Daoy (cell line): ENCODE data around the gene SGF29. TPM values are rescaled to one million over a fixed set of nuclear protein-coding genes. Genes with fewer than 3 reads are reported as not detected.
"Not testable (repeated sequence)": the region's sequence is repeated elsewhere in the genome, so short reads cannot be mapped to it uniquely, and the experiment has no call there.

ENCODE experiments used
- DNase-seq: peaks from one replicate; pipeline ENCODE4 v3.0.0-alpha.2; 2015; ENCODE audit warnings: low read depth
- total RNA-seq: library from RNA; depleted of rRNA; stranded (reverse); fragments of >200 nt; shearing (Covaris generic); gene quantifications from 2 replicates; pipeline ENCODE4 v1.2.3, GENCODE V29; 2014; rRNA removed

Gene SGF29
- total RNA-seq: 24.3 and 27.8 TPM in 2 replicates

DNA sequence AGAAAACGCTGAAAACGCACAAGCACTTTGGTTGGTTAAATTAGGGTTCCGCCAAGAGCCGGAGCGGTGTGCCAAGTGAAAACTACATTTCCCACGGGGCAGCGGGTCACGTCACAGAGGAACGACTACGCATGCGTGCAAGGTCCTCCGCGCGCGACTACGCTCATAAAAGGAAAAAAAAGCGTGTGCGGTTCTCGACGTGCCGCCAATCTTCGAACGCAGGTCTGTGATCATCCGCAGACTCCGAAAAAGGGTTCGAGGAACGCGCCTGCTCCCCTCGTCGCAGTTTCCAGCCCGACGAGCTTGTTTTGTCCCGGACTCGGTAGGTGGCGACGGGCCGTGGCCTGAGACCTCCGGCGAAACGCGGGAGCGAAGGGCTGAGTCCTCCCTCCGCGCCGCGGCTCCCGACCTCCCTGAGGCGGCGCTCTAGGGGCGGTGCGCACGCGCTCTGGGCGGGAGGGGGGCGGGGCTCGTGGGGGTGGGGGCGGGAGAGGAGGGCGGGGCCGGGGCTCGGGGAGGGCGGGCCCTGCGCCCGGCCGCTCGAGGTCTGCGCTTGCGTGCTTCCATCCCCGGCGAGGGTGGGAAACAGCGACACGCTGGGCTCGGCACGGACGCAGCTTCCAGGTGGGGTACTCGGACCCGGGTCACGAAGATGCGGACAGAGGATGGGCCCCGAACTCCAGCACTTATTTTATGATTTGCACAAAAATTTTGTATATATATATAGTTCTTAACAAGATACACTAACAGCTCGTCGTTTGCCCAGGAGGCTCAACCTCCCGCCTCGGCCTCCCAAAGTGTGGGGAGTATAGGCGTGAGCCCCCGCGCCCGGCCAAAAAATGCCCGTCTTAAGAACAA is at the start of gene SGF29:
Gene SGF29, plus strand, starts transcription at position 145 of the 858 bp plus-strand sequence. CDS start 27,150 bp downstream, outside the sequence.
- peak; percentile 89 for DNase-seq

DNA sequence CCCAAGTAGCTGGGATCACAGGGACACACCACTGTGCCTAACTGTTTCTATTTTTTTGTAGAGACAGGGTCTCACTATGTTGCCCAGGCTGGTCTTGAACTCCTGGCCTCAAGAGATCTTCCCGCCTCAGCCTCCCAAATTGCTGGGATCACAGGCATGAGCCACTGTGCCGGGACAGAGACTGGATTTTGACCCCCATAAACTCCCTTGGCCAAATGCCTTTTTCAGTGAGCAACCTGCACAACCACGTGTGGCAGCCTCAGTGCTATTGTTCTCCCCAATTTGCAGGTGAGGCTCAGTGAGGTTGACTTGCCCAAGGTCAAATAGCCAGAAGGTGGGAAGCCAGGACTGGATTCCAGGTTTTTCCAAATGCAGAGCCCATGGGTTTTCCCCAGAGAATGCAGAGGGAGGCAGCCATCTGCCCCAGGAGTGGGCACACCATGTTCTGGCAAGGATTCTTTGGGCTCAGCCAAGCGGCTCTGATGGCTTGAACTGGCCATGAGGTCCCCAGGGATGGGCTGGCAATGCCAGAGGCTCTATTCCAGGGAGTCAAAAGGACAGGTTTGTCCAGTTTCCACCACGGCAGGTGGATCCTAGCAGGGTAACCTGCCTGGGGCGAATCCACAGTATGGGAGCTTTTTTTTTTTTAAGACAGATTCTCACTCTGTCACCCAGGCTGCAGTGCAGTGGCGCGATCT is 48.9 kb upstream of the SGF29 start:
- DNase-seq: no peak

DNA sequence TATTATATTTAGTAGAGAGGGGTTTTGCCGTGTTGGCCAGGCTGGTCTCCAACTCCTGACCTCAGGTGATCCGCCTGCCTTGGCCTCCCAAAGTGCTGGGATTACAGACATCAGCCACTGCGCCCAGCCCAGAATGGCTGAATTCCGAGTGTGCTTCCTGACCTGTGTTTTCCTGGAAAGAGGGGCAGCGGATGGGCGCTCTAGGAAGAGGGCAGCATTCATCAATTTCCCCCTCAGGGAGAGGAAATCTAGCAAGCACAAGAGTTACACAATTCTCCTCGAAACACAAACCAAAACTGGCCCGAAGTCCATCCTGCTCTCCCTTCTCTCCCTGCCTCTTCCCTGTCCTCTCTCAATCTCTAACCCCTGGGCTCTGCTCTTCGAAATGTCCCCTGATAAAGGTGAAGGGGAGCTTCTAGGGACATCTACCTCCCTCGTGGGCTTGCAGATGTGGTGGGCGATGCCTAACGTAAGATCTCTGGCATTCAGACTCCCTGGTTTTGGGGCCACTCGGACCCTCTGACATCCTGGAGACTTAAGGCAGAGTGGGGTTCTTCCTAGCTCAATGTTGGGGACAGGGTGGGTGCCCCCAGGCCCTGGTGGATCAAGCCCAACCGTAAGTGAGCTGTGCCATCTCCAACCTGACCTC is 48.1 kb upstream of the SGF29 start:
- no peak for DNase-seq

DNA sequence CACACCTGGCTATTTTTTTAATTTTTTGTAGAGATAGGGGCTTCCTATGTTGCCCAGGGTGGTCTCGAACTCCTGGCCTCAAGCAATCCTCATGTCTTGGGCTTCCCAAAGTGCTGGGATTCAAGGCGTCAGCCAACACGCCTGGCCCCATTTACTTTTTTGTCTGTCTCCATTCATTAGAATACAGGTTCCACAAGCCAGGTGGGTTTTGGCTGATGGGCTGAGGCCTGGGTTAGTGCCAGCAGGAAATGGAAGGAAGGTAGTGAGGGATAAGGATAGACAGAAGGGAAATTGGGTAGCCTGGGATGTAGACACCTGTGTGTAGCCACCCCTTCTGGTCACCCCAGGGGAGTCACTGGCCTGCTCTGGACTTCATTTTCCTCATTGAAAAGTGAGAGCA is 42.7 kb upstream of the SGF29 start:
- DNase-seq: no peak

DNA sequence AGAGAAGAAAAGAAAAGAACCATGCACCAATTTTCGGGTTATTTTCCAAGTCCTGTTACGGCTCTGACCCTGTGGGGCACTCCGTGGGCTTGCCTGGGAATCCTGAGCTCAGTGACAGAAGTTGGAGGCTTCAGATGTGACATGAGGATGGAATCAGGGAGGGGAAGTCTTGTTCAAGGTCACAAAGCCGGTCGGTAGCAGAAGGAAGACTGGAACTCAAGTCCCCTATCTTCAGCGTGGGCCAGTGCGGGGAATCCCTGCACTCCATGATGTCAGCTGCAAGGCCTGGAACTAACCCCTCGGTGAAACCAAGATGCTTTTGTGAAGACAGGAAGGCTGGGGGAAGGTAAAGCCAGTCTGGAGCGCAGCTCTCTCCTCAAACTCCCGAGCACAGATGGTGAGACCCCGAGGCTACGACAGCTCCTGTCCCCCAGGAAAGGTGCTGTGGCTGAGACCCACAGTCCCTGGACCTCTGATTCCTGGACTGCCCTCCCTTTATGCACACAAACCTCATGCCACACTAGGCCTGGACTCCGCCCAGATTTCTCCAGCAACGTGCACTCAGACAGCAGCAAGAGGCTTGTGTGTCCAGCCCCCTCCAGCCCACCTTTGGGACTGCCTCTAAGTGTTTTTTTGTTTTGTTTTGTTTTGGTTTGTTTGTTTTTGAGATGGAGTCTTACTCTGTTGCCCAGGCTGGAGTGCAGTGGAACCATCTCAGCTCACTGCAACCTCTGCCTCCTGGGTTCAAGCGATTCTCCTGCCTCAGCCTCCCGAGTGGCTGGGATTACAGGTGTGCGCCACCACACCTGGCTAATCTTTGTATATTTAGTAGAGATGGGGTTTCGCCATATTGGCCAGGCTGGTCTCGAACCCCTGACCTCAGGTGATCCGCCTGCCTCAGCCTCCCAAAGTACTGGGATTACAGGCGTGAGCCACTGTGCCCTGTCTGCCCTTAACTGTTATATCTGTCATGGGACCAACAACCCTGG is 41.6 kb upstream of the SGF29 start:
- no peak for DNase-seq

DNA sequence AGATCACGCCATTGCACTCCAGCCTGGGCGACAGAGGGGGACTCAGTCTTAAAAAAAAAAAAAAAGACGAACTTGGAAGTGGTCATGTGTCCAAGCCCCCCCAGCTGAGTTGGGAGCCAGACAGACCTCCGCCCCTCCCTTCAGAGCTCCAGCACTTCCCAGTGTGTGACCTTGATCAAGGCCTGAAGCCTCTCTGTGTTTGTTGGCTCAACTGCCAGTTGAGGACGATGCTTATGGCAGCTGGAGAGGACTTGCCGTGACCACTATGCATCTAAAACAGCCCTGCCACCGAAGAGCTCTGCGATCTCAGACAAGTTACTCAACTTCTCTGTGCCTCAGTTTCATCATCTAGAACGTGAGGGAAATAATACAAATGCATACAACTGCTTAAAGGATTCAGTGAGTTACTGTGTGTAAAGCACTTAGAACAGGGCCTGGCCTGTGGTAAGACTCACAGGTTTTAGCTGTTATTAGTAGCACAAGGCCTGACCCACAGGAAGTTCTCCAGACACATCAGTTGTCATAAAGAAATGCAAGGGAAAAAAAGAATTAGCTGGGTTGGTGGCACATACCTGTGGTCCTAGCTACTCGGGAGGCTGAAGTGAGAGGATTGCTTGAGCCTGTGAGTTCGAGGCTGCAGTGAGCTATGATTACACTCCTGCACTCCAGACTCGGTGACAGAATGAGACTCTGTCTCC is 40.1 kb upstream of the SGF29 start:
- DNase-seq: no peak

DNA sequence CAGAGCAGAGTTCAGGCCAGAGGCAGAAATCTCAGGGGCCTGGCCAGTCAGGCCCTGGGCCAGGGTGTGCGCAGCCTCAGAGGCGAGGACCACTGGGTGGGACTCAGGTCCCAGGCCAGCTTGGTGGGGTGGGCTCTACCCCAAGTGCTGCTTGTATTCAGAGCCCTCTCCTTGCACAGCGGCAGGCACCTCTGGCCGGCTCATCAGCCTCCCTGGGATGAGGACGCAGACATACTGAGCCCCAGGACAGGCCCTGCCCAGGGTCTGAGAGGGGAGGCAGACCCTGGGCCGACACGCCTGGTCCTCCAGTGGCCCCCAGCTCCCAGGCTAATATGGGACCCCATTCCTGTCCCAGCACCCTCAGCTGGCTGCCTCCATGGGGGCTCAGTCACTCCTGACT is 39.5 kb upstream of the SGF29 start:
- DNase-seq: no peak

DNA sequence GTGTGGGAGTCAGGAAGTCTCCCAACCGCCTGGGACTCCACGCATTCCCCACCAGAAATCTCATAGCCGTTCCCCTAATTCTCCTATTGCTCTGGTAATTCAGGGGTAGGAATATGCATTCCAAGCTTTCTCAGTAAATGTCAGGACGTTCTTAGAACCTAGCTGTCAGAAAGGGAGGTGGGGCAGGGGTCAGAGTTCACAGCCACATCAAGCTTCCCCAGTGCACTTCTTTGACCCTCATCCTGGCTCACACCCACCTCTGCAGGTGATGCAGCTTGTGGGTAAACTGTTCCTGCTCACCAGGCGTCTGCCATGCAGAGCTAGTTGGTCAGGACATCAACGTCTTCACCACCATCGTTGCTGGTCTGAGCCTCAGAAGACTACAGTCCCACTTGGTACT is 33.0 kb upstream of the SGF29 start:
- no peak for DNase-seq

DNA sequence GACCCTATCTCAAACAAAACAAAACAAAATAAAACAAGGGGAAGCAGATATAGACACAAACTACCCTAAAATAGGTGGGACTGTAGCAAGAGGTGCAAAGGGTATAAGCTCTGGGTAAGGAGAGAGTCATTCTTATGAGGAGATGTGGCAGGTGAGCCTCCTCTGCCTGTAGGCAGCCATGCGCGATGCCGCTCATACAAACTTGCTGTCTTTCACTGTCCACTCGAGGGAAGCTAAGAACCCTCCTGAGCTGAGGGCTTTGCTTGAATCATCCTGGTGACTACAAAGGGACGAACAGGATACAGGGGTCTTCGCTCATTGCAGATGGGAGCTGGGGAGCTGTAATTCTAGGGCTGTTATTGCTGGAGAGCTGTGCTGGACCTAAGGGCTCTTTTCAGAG is 32.3 kb upstream of the SGF29 start:
- DNase-seq: no peak

DNA sequence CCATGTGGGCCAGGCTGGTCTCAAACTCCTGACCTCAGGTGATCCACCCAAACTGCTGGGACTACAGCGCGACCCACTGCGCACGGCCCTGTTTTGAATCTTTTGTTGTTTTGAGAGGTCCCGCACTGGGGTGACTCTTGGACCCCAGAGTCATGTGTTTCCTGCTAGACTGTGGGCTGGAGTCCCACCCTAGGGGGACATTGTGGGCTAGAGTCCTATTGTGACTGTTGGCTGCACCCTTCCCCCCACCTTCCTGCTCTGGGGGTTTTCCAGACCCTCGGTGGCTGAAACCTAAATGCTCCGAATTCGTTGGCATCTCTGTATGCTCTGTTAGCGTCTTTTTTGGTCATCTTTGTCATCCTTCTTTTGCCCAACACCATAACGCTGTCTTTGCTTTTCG is 30.9 kb upstream of the SGF29 start:
- DNase-seq: no peak

DNA sequence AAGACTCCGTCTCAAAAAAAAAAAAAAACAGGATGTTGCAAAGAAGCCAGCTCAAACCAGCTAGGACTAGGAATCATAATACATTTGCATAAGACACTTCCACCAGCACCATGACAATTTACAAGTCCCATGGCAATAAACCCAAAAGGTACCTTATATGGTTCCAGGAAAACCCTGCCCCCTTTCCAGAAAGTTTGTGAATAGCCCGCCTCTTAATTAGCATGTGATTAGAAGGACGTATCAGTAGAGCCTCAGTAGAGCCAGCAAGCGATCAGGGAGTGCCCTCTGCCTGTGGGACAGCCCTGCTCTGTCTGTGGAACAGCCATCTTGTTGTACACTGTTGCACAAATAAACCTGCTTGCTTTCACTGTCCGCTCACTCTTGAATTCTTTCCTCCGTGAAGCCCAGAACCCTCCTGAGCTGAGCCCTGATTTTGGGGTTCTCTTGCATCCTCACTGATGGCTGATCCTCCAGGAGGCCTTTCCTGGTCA is 29.0 kb upstream of the SGF29 start:
- no peak for DNase-seq

DNA sequence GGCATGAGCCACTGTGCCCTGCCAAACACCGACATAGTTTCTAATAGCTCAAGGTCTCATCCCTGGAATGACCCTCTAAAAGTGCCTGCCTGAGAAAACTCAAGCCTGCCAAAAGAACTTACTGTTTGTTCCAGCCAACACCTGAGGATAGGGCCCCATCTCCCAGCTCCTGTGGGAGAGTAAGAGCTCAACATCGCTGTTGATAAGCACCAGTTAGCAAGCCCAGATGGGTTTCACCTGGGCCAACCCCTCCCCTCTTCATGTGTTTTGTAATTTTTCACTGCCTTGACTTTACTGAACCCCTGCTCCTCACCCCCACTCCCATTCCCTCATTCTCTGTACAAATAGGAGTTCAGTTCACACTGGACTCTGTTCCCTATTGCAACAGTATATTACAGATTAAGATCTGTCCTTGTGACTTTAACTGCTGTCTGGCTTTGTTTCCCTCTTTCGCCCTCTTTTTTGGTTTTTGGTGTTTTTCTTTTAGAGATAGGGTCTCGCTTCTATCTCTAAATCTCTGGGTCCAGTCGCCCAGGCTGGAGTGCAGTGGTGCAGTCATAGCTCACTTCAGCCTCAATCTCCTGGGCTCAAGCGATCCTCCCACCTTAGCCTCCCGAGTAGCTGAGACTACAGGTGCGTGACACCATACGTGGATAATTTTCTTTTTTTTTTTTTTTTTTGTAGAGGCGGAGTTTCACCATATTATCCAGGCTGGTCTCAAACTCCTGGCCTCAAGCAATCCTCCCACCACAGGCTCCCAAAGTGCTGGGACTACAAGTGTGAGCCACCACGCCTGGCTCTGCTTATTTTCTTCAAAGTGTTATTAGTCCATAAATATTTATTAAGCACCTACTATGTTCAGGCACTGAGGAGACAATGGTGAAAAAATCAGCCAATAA is 27.3 kb upstream of the SGF29 start:
- no peak for DNase-seq

DNA sequence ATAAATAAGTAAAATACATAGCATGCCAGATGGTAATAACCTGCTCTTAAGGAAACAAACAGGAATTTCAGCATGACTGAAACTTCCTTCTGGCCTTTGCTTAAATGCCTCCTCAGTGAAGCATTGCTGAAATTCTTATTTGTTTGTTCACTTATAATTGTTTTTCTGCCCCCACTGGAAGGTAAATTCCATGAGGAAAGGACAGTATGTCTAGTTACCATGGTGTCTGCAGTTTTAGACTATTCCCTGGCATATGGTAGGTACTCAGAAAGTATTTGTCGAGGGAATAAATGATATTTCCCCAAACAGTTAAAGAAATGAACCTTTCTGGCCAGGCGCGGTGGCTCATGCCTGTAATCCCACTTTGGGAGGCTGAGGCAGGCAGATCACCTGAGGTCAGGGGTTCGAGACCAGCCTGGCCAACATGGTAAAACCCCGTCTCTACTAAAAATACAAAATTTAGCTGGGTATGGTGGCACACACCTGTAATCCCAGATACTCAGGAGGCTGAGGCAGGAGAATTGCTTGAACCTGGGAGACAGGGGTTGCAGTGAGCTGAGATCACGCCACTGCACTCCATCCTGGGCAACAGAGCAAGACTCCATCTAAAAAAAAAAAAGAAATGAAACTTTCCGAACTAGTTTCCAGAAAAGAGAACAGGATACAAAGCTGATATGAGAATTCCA is 26.5 kb upstream of the SGF29 start:
- not testable (repeated sequence) for DNase-seq

DNA sequence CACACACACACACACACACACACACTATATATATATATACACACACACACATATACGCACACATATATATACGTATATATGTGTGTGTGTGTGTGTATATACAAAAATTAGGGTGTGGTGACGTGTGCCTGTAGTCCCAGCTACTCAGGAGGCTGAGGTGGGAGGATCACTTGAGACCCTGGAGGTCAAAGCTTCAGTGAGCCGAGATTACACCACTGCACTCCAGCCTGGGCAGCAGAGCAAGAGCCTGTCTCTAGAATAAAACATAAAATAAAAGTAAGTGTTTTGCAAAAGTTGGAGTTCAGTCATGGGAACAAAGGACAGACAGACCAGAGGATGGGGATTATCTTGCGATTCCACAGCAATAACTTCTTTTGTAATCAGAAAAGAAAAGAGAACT is 25.7 kb upstream of the SGF29 start:
- DNase-seq: no peak

DNA sequence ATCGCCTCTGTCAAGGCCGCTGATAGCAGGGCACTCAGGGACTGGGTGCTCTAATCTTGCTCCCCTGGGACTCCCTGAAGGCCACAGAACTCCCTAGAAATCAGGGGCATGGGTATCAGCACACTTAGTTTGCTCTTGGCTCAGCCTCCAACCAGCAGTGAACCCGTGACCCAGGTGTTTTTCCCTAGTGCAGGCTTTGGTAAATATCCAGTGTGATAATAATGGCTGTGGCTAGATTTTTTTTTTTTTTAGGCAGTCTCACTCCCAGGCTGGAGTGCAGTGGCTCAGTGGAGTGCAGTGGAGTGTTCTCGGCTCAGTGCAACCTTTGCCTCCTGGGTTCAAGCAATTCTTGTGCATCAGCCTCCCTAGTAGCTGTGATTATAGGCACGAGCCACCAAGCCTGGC is 25.3 kb upstream of the SGF29 start:
- DNase-seq: no peak

DNA sequence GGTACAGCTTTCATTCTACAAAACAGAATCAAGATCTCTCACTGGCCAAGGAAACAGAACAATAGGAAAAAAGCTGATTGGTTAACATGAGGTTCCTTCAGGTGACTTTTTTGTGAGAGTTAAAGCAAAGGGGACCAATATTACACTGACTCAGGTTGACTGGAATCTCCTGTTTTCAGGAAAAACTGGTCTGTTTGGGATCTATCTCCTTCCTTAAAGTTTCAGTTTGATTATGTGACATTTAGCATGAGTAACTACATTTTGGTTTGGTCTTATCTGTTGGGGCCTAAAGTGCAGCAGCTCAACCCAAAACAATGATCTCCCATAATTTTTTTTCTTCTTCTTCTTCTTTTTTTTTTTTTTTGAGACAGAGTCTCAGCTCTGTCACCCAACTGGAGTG is 24.6 kb upstream of the SGF29 start:
- no peak for DNase-seq

DNA sequence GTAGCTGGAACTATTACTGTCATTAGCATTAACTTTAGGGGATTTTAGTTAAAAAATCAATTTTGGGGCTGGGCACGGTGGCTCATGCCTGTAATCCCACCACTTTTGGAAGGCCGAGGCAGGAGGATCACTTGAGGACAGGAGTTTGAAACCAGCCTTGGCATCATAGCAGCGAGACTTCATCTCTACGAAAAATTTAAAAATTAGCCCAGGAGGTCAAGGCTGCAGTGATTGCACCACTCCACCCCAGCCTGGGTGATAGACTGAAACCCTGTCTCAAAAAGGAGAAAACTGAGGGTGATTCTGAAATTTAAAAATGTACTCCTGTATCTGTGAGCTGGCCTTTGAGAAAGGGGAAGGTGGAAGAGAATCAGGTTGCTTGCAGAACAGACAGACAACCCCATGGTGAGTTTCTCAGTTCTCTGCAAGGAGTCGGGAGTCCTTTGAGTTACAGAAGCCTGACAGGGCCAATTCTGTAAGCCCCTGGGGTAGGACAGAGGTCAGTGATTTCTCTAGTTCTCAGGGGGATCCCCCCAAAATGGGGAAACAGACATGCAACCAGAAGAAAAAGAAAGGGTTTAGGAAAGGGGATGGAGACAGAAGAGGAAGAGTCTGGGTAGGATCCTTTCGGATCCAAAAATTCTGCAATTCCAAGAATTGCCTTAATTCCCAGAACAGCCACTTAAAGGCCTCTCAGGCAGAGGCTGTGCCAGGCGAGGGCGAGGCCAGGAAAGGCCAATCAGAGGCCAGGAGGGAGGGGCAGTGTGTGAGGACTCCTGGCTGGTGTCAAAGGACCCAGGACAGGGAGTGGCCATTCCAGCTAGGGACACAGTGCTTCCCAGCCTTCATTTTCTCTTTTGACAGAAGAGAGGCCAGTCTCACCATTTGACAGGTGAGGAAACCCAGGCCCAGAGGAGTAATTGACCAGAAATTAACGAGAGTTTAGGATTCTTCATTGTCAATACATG is 21.7 kb upstream of the SGF29 start:
- DNase-seq: no peak
